Uterus (tissue), 4 donors: ENCODE measurements around the gene TTYH1. TPM values are rescaled to one million over a fixed set of nuclear protein-coding genes. Genes with fewer than 3 reads are reported as not detected.
A peak's percentile ranks its signal among the peaks of the same experiment; 100 is the strongest.
"Not testable (repeated sequence)": the region's sequence is repeated elsewhere in the genome, so short reads cannot be mapped to it uniquely, and the experiment has no call there.

ENCODE experiments used
- DNase-seq, 2 donors: peaks; one replicate each; pipeline ENCODE4 v3.0.0-alpha.2; 2019 to 2020
- H3K27ac ChIP-seq, 2 donors: fragments of 200-600 bp; sonication (generic); 1 replicate in 1 of 2; 2 replicates in 1 of 2; pipeline ENCODE4 v1.5.1; 2016 to 2018
- H3K27me3 ChIP-seq, 2 donors: fragments of 200-600 bp; sonication (generic); one replicate each; pipeline ENCODE4 v1.5.1; 2018 to 2019; ENCODE audit warnings: control low read depth in 1 of 2
- H3K36me3 ChIP-seq, 2 donors: fragments of 200-600 bp; sonication (generic); one replicate each; pipeline ENCODE4 v1.5.1; 2019; ENCODE audit warnings: control low read depth in 1 of 2
- H3K4me1 ChIP-seq, 2 donors: fragments of 200-600 bp; sonication (generic); one replicate each; pipeline ENCODE4 v1.5.1; 2018 to 2019; ENCODE audit warnings: control low read depth in 1 of 2
- H3K4me3 ChIP-seq, 2 donors: fragments of 200-600 bp; sonication (generic); 1 replicate in 1 of 2; 2 replicates in 1 of 2; pipeline ENCODE4 v1.5.1; 2018 to 2019; ENCODE audit warnings: mild to moderate bottlenecking in 1 of 2
- H3K9me3 ChIP-seq, 2 donors: fragments of 200-600 bp; sonication (generic); one replicate each; pipeline ENCODE4 v1.5.1; 2019; ENCODE audit warnings: control low read depth in 1 of 2
- POLR2A ChIP-seq, 2 donors: fragments of 450-650 bp; IDR thresholded peaks; one replicate each; pipeline ENCODE4 v1.6.1; 2016; ENCODE audit warnings: antibody characterized with exemption in 2 of 2, mild to moderate bottlenecking in 1 of 2, moderate library complexity in 1 of 2
- intact Hi-C: fragments of 100-400 bp; cut with DNase I; formaldehyde crosslinking; loops from one replicate; pipeline ENCODE4 v1.15.1; 2023; ENCODE audit warnings: low total_unique reads
- total RNA-seq, 4 donors: library from RNA; depleted of rRNA in 3 of 4; stranded (reverse); fragments of >200 nt in 3 of 4; gene quantifications; one replicate each; pipeline versions ENCODE4 v1.1.0 to v1.2.4, GENCODE V29; 2014 to 2023
- TF ChIP-seq, protein P1 (sequence below), 4 experiments: fragments of 200-600 bp in 2 of 4; fragments of 450-650 bp in 2 of 4; sonication (generic) in 2 of 4; IDR thresholded peaks; one replicate each; pipeline ENCODE4 v1.5.1; 2016 to 2019; ENCODE audit warnings: antibody characterized with exemption in 4 of 4, mild to moderate bottlenecking in 2 of 4, moderate library complexity in 1 of 4
- donor health status: DM: yes; HTN: yes; CAD: no.

Gene TTYH1
- total RNA-seq, 4 donors from 2014 or later: 1.9 to 10.2 TPM; not detected in 2

DNA sequence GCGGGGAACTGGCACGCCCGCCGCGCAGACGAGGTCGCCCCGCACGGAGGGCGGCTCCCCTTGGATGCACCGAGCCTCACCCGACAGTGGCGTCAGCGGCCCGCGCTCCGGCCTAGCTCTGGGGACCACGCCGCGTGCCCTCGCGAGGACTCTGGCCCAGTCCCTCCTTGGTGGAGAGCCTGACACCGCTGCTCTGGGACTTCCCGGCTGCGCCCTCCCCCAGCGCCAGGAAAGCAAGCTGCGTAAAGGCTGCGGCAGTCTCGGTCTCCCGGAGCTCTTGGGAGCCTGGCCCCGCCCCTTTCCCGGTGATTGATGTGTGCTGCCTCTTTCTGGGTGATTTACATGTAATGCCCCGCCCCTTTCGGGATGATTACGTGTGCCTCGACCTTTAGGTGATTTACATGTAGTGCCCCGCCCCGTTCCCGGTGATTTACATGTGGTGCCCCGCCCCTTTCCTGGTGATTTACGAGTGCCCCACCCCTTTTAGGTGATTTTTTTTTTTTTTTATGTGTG lies 48.3 kb downstream of the TTYH1 start, which contains the start of gene LENG9:
Gene LENG9 (minus strand): TSS at position 248 of the 513 bp plus-strand sequence. CDS start 252 bp downstream, outside the sequence.
- Histone ChIP-seq H3K36me3 (no peaks in the 10 kb centered on the region), H3K4me3 (peak within 1 kb of the TSS; percentile 37 to 58), H3K9me3 (no peaks in the 10 kb centered on the region), H3K27ac (peak within 1 kb of the TSS; percentile 85 to 86), H3K27me3 (no peaks in the 10 kb centered on the region), H3K4me1 (no peaks in the 10 kb centered on the region)
- intact Hi-C loops: no loop called here
- peak; percentile 93 to 97 for DNase-seq
- TF ChIP-seq POLR2A (IDR thresholded peaks at IDR 0.05): peak; percentile 76 to 81
- TF ChIP-seq, protein P1, sequence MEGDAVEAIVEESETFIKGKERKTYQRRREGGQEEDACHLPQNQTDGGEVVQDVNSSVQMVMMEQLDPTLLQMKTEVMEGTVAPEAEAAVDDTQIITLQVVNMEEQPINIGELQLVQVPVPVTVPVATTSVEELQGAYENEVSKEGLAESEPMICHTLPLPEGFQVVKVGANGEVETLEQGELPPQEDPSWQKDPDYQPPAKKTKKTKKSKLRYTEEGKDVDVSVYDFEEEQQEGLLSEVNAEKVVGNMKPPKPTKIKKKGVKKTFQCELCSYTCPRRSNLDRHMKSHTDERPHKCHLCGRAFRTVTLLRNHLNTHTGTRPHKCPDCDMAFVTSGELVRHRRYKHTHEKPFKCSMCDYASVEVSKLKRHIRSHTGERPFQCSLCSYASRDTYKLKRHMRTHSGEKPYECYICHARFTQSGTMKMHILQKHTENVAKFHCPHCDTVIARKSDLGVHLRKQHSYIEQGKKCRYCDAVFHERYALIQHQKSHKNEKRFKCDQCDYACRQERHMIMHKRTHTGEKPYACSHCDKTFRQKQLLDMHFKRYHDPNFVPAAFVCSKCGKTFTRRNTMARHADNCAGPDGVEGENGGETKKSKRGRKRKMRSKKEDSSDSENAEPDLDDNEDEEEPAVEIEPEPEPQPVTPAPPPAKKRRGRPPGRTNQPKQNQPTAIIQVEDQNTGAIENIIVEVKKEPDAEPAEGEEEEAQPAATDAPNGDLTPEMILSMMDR (IDR thresholded peaks at IDR 0.05): no peak

DNA sequence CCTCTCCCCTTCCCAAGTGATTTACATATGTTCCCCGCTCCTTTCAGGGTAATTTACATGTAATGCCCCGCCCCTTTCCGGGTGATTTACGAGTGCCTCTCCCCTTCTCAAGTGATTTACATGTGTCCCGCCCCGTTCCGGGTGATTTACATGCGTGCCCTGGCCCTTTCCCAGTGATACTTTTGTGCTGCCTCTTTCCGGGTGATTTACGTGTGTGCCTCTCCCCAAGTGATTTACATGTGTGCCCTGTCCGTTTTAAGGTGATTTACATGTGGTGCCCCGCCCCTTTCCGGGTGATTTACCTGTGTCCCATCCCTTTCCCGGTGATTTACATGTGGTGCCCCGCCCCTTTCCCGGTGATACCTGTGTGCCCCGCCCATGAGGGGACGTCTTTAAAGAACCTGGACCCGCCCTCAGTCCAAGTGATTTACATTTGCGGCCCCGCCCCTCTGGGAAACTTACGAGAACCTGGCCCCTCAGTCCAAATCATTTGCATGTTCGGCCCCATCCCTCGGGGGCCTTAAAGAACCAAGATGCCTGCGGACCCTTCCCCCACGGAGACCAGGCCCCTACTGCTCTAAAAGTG lies 48.9 kb downstream of the TTYH1 start:
- peak overlapping the region; percentile 37 to 58 for H3K4me3 ChIP-seq
- no peaks in the 10 kb centered on the region for H3K9me3 ChIP-seq
- intact Hi-C loops: no loop called here
- peak overlapping the region; percentile 85 to 86 for H3K27ac ChIP-seq
- no peak for TF ChIP-seq POLR2A (IDR thresholded peaks at IDR 0.05)
- TF ChIP-seq, protein P1 (IDR thresholded peaks at IDR 0.05): no peak
- no peaks in the 10 kb centered on the region for H3K27me3 ChIP-seq
- H3K4me1 ChIP-seq: no peaks in the 10 kb centered on the region
- DNase-seq: peak; percentile 66 to 81
- no peaks in the 10 kb centered on the region for H3K36me3 ChIP-seq

DNA sequence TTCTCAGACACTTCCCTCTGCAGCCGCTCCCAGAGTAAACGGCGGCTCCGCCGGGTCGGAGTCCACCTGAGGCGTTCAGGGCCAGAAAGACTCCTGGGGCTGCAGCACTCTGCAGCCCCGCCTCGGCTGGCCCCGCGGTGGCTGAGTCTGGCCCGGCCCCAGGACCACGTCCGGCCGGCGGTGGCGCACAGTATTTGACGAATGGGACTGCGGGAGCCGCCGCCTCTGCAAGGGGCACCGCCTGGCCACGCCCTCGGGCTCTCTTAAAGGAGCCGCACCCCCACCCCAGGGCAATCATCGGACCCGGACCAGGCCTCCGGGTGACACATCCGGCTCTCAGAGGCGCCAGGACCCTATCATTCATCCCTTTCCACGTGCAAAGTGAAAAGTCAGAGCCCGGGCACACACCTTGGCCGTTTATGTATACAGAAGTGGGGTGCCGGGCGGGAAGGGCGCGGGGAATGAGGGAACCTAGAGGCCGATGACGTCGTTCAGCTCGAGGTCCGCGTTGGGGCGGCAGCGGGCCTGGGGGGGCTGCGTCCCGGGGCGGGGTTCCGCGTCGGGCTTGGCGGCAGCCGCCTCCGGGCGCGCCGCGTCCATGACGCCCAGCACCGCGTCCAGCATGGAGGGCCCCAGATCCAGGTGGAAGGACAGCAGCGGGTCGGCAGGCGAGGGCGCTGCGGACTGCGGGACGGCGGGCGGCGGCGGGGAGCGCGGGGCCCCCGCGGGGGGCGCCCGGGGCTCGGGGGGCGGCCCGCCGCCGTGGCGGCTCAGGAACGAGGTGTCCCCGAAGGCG lies 49.6 kb downstream of the TTYH1 start:
- H3K4me3 ChIP-seq: peak overlapping the region; percentile 37 to 58
- intact Hi-C loops: no loop called here
- peak; percentile 75 to 77 for DNase-seq
- H3K4me1 ChIP-seq: no peaks in the 10 kb centered on the region
- no peaks in the 10 kb centered on the region for H3K36me3 ChIP-seq
- peak; percentile 29 to 38 for TF ChIP-seq POLR2A (IDR thresholded peaks at IDR 0.05)
- TF ChIP-seq, protein P1 (IDR thresholded peaks at IDR 0.05): peak in 1 of 4 experiments; percentile 21
- no peaks in the 10 kb centered on the region for H3K9me3 ChIP-seq
- peak overlapping the region; percentile 85 to 86 for H3K27ac ChIP-seq
- no peaks in the 10 kb centered on the region for H3K27me3 ChIP-seq

DNA sequence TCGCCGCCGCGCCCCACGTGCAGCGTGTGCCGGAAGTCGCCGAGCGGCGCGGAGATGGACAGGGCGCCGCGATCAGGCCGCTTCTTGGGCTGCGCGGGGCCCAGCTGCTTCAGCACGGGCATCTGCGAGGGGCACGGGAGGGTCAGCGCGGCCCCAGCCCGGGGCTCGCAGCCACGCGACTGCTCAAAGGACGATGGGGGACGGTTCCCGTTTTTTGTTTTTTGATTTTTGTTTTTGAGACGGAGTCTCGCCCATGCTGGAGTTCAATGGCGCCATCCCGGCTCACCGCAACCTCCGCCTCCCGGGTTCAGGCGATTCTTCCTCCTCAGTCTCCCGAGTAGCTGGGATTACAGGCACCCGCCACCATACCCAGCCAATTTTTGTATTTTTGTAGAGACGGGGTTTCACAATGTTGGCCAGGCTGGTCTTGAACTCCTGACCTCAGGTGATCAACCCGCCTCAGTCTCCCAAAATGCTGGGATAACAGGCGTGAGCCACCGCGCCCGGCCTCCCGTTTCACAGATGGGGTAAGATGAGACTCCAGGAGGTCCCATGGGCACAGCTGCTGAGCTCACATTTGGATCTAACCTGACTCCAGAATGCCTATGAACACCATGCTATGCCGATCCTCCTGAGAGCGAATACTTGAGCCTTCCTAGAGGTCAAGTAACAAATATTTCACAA lies 50.3 kb downstream of the TTYH1 start:
- intact Hi-C loops: no loop called here
- Histone ChIP-seq H3K27me3 (peaks cover 0 to 1% of the 10 kb centered on the region in 2 donors), H3K4me3 (no peak overlapping the region), H3K4me1 (no peaks in the 10 kb centered on the region), H3K27ac (no peak overlapping the region), H3K9me3 (no peaks in the 10 kb centered on the region), H3K36me3 (no peaks in the 10 kb centered on the region)
- no peak for DNase-seq
- TF ChIP-seq, protein P1 (IDR thresholded peaks at IDR 0.05): no peak
- TF ChIP-seq POLR2A (IDR thresholded peaks at IDR 0.05): no peak

DNA sequence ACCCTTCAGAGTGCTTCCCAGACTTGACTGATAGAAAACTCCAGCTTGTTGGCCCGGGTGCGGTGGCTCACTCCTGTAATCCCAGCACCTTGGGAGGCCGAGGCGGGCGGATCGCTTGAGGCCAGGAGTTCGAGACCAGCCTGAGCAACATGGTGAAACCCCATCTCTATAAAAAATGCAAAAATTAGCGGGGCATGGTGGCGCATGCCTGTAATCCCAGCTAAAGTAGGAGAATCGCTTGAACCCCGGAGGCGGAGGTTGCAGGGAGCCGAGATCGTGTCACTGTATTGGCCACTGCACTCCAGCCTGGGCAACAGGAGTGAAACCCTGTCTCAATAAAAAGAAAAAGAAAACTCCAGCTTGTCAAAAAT lies 50.8 kb downstream of the TTYH1 start:
- intact Hi-C loops, H3K27ac ChIP-seq: not testable (repeated sequence)

More for the DNA sequence above, 50.8 kb downstream of the TTYH1 start:
- DNase-seq, H3K4me3 ChIP-seq, H3K4me1 ChIP-seq, H3K36me3 ChIP-seq, H3K9me3 ChIP-seq, H3K27me3 ChIP-seq: not testable (repeated sequence)
